Upper lobe of right lung (tissue), 1 donor: ENCODE measurements around the gene KIAA1217. TPM values are rescaled to one million over a fixed set of nuclear protein-coding genes. Genes with fewer than 3 reads are reported as not detected.

Experiments
- ATAC-seq: fragments of 200-7000 bp; cut with Tn5 transposase; one replicate; pipeline ENCODE4 v1.9.1; 2020; ENCODE audit warnings: mild to moderate bottlenecking, moderate library complexity
- DNase-seq: peaks from one replicate; pipeline ENCODE4 v3.0.0-alpha.2; 2020
- H3K27ac ChIP-seq: fragments of 200-600 bp; one replicate; pipeline ENCODE4 v1.8.0; 2022
- H3K27me3 ChIP-seq: fragments of 200-600 bp; one replicate; pipeline ENCODE4 v1.8.0; 2022; ENCODE audit warnings: mild to moderate bottlenecking
- H3K36me3 ChIP-seq: fragments of 200-600 bp; one replicate; pipeline ENCODE4 v1.8.0; 2022
- H3K4me1 ChIP-seq: fragments of 200-600 bp; one replicate; pipeline ENCODE4 v1.8.0; 2022
- H3K4me3 ChIP-seq: fragments of 200-600 bp; one replicate; pipeline ENCODE4 v1.8.0; 2022; ENCODE audit warnings: mild to moderate bottlenecking
- H3K9me3 ChIP-seq: fragments of 200-600 bp; one replicate; pipeline ENCODE4 v1.8.0; 2022
- CTCF ChIP-seq: fragments of 200-600 bp; IDR thresholded peaks from one replicate; pipeline ENCODE4 v1.8.0; 2022; ENCODE audit warnings: antibody characterized with exemption
- intact Hi-C: fragments of 100-400 bp; cut with DNase I; formaldehyde crosslinking; loops from one replicate; pipeline ENCODE4 v1.11.0; 2022
- total RNA-seq: library from RNA; stranded (reverse); fragmentation: NEBNext Ultra II Directional; extraction: Animal tissue kit (Norgen Biotek cat#: 25700); gene quantifications from one replicate; pipeline ENCODE4 v1.2.1, GENCODE V29; 2021
- donor health status: DM: no; HTN: yes; CAD: no; lungs with severe emphysema.

Gene KIAA1217
- total RNA-seq, 1 donor from 2014 or later: 23.5 TPM

GRCh38 chr10:24209946-24210491, 1.1 kb downstream of the KIAA1217 start:
- Histone ChIP-seq H3K9me3 (no peaks in the 10 kb centered on the region), H3K4me1 (peaks cover 15% of the 10 kb centered on the region), H3K27me3 (no peaks in the 10 kb centered on the region), H3K36me3 (no peaks in the 10 kb centered on the region), H3K4me3 (peak overlapping the region; percentile 56), H3K27ac (peak overlapping the region; percentile 84)
- intact Hi-C loops: no loop called here
- no peak for TF ChIP-seq CTCF
- DNase-seq: no peak
- no peak for ATAC-seq

GRCh38 chr10:24210501-24210900, 1.6 kb downstream of the KIAA1217 start:
- Histone ChIP-seq H3K27ac (no peak overlapping the region), H3K4me1 (peaks cover 19% of the 10 kb centered on the region), H3K36me3 (no peaks in the 10 kb centered on the region), H3K27me3 (no peaks in the 10 kb centered on the region), H3K4me3 (peak overlapping the region; percentile 56), H3K9me3 (no peaks in the 10 kb centered on the region)
- no peak for TF ChIP-seq CTCF
- no peak for ATAC-seq
- no peak for DNase-seq
- intact Hi-C loops: no loop called here

GRCh38 chr10:24213266-24213665, 4.3 kb downstream of the KIAA1217 start:
- Histone ChIP-seq H3K36me3 (no peaks in the 10 kb centered on the region), H3K4me1 (peaks cover 20% of the 10 kb centered on the region), H3K4me3 (no peak overlapping the region), H3K27ac (no peak overlapping the region), H3K9me3 (no peaks in the 10 kb centered on the region), H3K27me3 (no peaks in the 10 kb centered on the region)
- intact Hi-C loops: no loop called here
- ATAC-seq (no peak), DNase-seq (no peak)
- TF ChIP-seq CTCF: no peak

- intact Hi-C loops: no loop called here
- Histone ChIP-seq H3K27me3 (no peaks in the 10 kb centered on the region), H3K36me3 (no peaks in the 10 kb centered on the region), H3K9me3 (no peaks in the 10 kb centered on the region), H3K27ac (no peak overlapping the region), H3K4me1 (peaks cover 20% of the 10 kb centered on the region), H3K4me3 (no peak overlapping the region)
- TF ChIP-seq CTCF: no peak
- ATAC-seq (no peak), DNase-seq (no peak)
These were observed 4.9 kb downstream of the KIAA1217 start for GRCh38 chr10:24213881-24214280.

GRCh38 chr10:24214762-24215161, 5.8 kb downstream of the KIAA1217 start:
- TF ChIP-seq CTCF: no peak
- H3K4me3 ChIP-seq: no peak overlapping the region
- H3K9me3 ChIP-seq: no peaks in the 10 kb centered on the region
- H3K27me3 ChIP-seq: no peaks in the 10 kb centered on the region
- H3K27ac ChIP-seq: peak overlapping the region; percentile 63
- no peaks in the 10 kb centered on the region for H3K36me3 ChIP-seq
- intact Hi-C loops: no loop called here
- peak; percentile 71 for ATAC-seq
- peaks cover 16% of the 10 kb centered on the region for H3K4me1 ChIP-seq
- DNase-seq: no peak

GRCh38 chr10:24215196-24215595, 6.3 kb downstream of the KIAA1217 start:
- Histone ChIP-seq H3K4me1 (peaks cover 14% of the 10 kb centered on the region), H3K27ac (peak overlapping the region; percentile 63), H3K9me3 (no peaks in the 10 kb centered on the region), H3K36me3 (no peaks in the 10 kb centered on the region), H3K4me3 (no peak overlapping the region), H3K27me3 (no peaks in the 10 kb centered on the region)
- TF ChIP-seq CTCF: no peak
- intact Hi-C loops: no loop called here
- peak; percentile 58 for ATAC-seq
- DNase-seq: no peak
